ENCODE results near the gene CEP68.

GRCh38 chr2:65039640-65040039 is 16.6 kb upstream of the CEP68 start:
- TF ChIP-seq, protein P1, sequence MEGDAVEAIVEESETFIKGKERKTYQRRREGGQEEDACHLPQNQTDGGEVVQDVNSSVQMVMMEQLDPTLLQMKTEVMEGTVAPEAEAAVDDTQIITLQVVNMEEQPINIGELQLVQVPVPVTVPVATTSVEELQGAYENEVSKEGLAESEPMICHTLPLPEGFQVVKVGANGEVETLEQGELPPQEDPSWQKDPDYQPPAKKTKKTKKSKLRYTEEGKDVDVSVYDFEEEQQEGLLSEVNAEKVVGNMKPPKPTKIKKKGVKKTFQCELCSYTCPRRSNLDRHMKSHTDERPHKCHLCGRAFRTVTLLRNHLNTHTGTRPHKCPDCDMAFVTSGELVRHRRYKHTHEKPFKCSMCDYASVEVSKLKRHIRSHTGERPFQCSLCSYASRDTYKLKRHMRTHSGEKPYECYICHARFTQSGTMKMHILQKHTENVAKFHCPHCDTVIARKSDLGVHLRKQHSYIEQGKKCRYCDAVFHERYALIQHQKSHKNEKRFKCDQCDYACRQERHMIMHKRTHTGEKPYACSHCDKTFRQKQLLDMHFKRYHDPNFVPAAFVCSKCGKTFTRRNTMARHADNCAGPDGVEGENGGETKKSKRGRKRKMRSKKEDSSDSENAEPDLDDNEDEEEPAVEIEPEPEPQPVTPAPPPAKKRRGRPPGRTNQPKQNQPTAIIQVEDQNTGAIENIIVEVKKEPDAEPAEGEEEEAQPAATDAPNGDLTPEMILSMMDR (IDR thresholded peaks at IDR 0.05) = no peak
- no peak for TF ChIP-seq POLR2A (IDR thresholded peaks at IDR 0.05)

Data from uterus (tissue), 2 donors.